PFSK-1 (cell line): Measurements from ENCODE around the gene PNMT.

ENCODE experiments used
- POLR2AphosphoS5 ChIP-seq: IDR thresholded peaks from 2 replicates; pipeline ENCODE4 v1.6.1; 2012; ENCODE audit warnings: low read depth, mild to moderate bottlenecking, control low read depth, low read length, moderate library complexity
- SIN3A ChIP-seq: IDR thresholded peaks from 2 replicates; pipeline ENCODE4 v1.6.1; 2012; ENCODE audit warnings: mild to moderate bottlenecking, low read length, moderate library complexity, borderline replicate concordance; ENCODE audit not compliant: insufficient read depth
- TAF1 ChIP-seq: IDR thresholded peaks from 2 replicates; pipeline ENCODE4 v1.6.1; 2012; ENCODE audit warnings: low read length, control low read depth, borderline replicate concordance; ENCODE audit not compliant: insufficient read depth
- TF ChIP-seq, protein P1 (sequence below), 2 experiments: IDR thresholded peaks; 2 replicates each; pipeline versions ENCODE4 v1.6.1 to v1.8.0; 2011 to 2012; ENCODE audit warnings: low read depth in 2 of 2, low read length in 2 of 2, control low read depth in 1 of 2, inconsistent platforms in 1 of 2, mild to moderate bottlenecking in 1 of 2, moderate library complexity in 1 of 2; ENCODE audit not compliant: insufficient read depth in 1 of 2

GRCh38 chr17:39719563-39720355 lies 51.5 kb downstream of the PNMT start:
- TF ChIP-seq SIN3A (no peak), POLR2AphosphoS5 (no peak), TAF1 (no peak)
- TF ChIP-seq, protein P1, sequence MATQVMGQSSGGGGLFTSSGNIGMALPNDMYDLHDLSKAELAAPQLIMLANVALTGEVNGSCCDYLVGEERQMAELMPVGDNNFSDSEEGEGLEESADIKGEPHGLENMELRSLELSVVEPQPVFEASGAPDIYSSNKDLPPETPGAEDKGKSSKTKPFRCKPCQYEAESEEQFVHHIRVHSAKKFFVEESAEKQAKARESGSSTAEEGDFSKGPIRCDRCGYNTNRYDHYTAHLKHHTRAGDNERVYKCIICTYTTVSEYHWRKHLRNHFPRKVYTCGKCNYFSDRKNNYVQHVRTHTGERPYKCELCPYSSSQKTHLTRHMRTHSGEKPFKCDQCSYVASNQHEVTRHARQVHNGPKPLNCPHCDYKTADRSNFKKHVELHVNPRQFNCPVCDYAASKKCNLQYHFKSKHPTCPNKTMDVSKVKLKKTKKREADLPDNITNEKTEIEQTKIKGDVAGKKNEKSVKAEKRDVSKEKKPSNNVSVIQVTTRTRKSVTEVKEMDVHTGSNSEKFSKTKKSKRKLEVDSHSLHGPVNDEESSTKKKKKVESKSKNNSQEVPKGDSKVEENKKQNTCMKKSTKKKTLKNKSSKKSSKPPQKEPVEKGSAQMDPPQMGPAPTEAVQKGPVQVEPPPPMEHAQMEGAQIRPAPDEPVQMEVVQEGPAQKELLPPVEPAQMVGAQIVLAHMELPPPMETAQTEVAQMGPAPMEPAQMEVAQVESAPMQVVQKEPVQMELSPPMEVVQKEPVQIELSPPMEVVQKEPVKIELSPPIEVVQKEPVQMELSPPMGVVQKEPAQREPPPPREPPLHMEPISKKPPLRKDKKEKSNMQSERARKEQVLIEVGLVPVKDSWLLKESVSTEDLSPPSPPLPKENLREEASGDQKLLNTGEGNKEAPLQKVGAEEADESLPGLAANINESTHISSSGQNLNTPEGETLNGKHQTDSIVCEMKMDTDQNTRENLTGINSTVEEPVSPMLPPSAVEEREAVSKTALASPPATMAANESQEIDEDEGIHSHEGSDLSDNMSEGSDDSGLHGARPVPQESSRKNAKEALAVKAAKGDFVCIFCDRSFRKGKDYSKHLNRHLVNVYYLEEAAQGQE (IDR thresholded peaks at IDR 0.05; ENCODE audit: insufficient read depth in 1 of 2, low read depth in 2 of 2, low read length in 2 of 2), result no peak
